Activated naive CD8-positive, alpha-beta T cell treated with anti-CD3 and anti-CD28 coated beads, Interleukin-2, amount 10 ng/mL, durations not matched to agents 7 days and 5 days (primary cell): Measurements from ENCODE around the gene USP47. TPM values are rescaled to one million over a fixed set of nuclear protein-coding genes. Genes with fewer than 3 reads are reported as not detected.

Experiments
- ATAC-seq: fragments of 150-1000 bp; cut with Tn5 transposase; one replicate; pipeline ENCODE4 v1.10.0; 2021; ENCODE audit warnings: low read depth, moderate library complexity
- POLR2A ChIA-PET: fragments of 350-600 bp; sonication (Branson Sonifier 250); formaldehyde crosslinking; loops from one replicate; lab custom pipeline; 2021; ENCODE audit warnings: antibody characterized with exemption; lab: Charles Lee
- DNase-seq: peaks from one replicate; pipeline ENCODE4 v3.0.0; 2021
- H3K27ac Mint-ChIP-seq: one replicate; pipeline ENCODE4 v1.8.0; 2022; ENCODE audit warnings: mild to moderate bottlenecking, mixed read lengths
- H3K27me3 Mint-ChIP-seq: one replicate; pipeline ENCODE4 v1.8.0; 2022; ENCODE audit warnings: mild to moderate bottlenecking, moderate library complexity, mixed read lengths
- H3K36me3 Mint-ChIP-seq: one replicate; pipeline ENCODE4 v1.8.0; 2021; ENCODE audit warnings: mild to moderate bottlenecking, mixed read lengths
- H3K4me1 Mint-ChIP-seq: one replicate; pipeline ENCODE4 v1.8.0; 2021; ENCODE audit warnings: mixed read lengths
- H3K4me3 Mint-ChIP-seq: one replicate; pipeline ENCODE4 v1.8.0; 2022; ENCODE audit warnings: mild to moderate bottlenecking, moderate library complexity, mixed read lengths
- H3K9me3 Mint-ChIP-seq: one replicate; pipeline ENCODE4 v1.8.0; 2021; ENCODE audit warnings: mixed read lengths
- total RNA-seq, 2 experiments: library from RNA; stranded (reverse); gene quantifications; one replicate each; pipeline ENCODE4 v1.2.3, GENCODE V29; 2021

Gene USP47
- total RNA-seq, 2 experiments from 2014 or later = 43.7 to 46.0 TPM

GRCh38 chr11:12006552-12007229 lies 164.9 kb downstream of the USP47 start:
- no peaks in the 10 kb centered on the region for H3K36me3 Mint-ChIP-seq
- no peak for DNase-seq
- no peaks in the 10 kb centered on the region for H3K9me3 Mint-ChIP-seq
- peaks cover 8% of the 10 kb centered on the region for H3K4me1 Mint-ChIP-seq
- POLR2A ChIA-PET = no interaction called here
- peaks cover 73% of the 10 kb centered on the region for H3K27me3 Mint-ChIP-seq
- H3K27ac Mint-ChIP-seq = no peak overlapping the region
- H3K4me3 Mint-ChIP-seq = no peak overlapping the region
- ATAC-seq = no peak

GRCh38 chr11:12007230-12007593 lies 165.4 kb downstream of the USP47 start:
- Mint-ChIP-seq H3K4me3 (no peak overlapping the region), H3K27ac (no peak overlapping the region), H3K27me3 (peaks cover 74% of the 10 kb centered on the region)

GRCh38 chr11:12007769-12008737 lies 166.3 kb downstream of the USP47 start, which contains the start of gene DKK3:
Gene DKK3 (minus strand): TSS chr11:12008626. CDS start chr11:12008582, 44 bp downstream.
- H3K4me3 Mint-ChIP-seq = peak within 1 kb of the TSS; percentile 70
- DNase-seq (no peak), ATAC-seq (peak; percentile 38)
- peaks cover 8% of the 10 kb centered on the region for H3K4me1 Mint-ChIP-seq
- peaks cover 79% of the 10 kb centered on the region for H3K27me3 Mint-ChIP-seq
- no peaks in the 10 kb centered on the region for H3K9me3 Mint-ChIP-seq
- no peaks in the 10 kb centered on the region for H3K36me3 Mint-ChIP-seq
- H3K27ac Mint-ChIP-seq = no peak within 1 kb of the TSS
- POLR2A ChIA-PET = interaction anchor here (0.7 kb wide), 1 partner anchor 112 kb away, joined by 3 read pairs; no protein-coding TSS in a partner anchor

More at GRCh38 chr11:12007230-12007593, 165.4 kb downstream of the USP47 start:
- no peak for DNase-seq
- POLR2A ChIA-PET = no interaction called here
- ATAC-seq = no peak
- H3K36me3 Mint-ChIP-seq = no peaks in the 10 kb centered on the region
- no peaks in the 10 kb centered on the region for H3K9me3 Mint-ChIP-seq
- peaks cover 8% of the 10 kb centered on the region for H3K4me1 Mint-ChIP-seq

Other genes starting within 250 kb of the USP47 start
- 1 to 10 TPM; 1.7 to 2.0 TPM for gene GALNT18, start 220.0 kb upstream of the USP47 start, total RNA-seq
- gene DKK3, start 166.7 kb downstream of the USP47 start, total RNA-seq = 10 to 100 TPM in 1 of 2 experiments, 1 to 10 TPM in 1; 8.1 to 12.0 TPM